Activated T-helper 1 cell treated with anti-CD3 and anti-CD28 coated beads, Interleukin-12 subunit alpha, Interleukin-12 subunit beta, Interleukin-2, Interleukin-4 antibody, amounts not matched to agents 30 ng/mL and 10 ng/mL and 1 ng/mL, durations not matched to agents 14 hours and 24 hours and 36 hours (primary cell): Measurements from ENCODE around the gene ITIH3. TPM values are rescaled to one million over a fixed set of nuclear protein-coding genes. Genes with fewer than 3 reads are reported as not detected.

Source experiments
- DNase-seq: peaks from one replicate; pipeline ENCODE4 v3.0.0; 2021; ENCODE audit warnings: low spot score
- H3K27ac Mint-ChIP-seq: one replicate; pipeline ENCODE4 v1.8.0; 2021; ENCODE audit warnings: mild to moderate bottlenecking, mixed read lengths
- H3K27me3 Mint-ChIP-seq: one replicate; pipeline ENCODE4 v1.8.0; 2022; ENCODE audit warnings: mild to moderate bottlenecking, moderate library complexity, mixed read lengths; ENCODE audit not compliant: insufficient read depth
- H3K36me3 Mint-ChIP-seq: one replicate; pipeline ENCODE4 v1.8.0; 2021; ENCODE audit warnings: low read depth, mixed read lengths
- H3K4me1 Mint-ChIP-seq: one replicate; pipeline ENCODE4 v1.8.0; 2021; ENCODE audit warnings: low read depth, mixed read lengths
- H3K4me3 Mint-ChIP-seq: one replicate; pipeline ENCODE4 v1.8.0; 2021; ENCODE audit warnings: mild to moderate bottlenecking, moderate library complexity, mixed read lengths
- H3K9me3 Mint-ChIP-seq: one replicate; pipeline ENCODE4 v1.8.0; 2021; ENCODE audit warnings: mixed read lengths
- intact Hi-C: fragments of 100-400 bp; cut with micrococcal nuclease; formaldehyde crosslinking; loops from one replicate; pipeline ENCODE4 v1.15.1; 2024
- total RNA-seq: library from RNA; stranded (reverse); gene quantifications from 2 replicates; pipeline ENCODE4 v1.2.3, GENCODE V29; 2022

The ITIH3 gene
- total RNA-seq, 1 donor from 2014 or later: not detected

- no peaks in the 10 kb centered on the region for H3K9me3 Mint-ChIP-seq
- no peak overlapping the region for H3K27ac Mint-ChIP-seq
- no peak for DNase-seq
- H3K4me1 Mint-ChIP-seq: peaks cover 50% of the 10 kb centered on the region
- no peak overlapping the region for H3K4me3 Mint-ChIP-seq
- H3K36me3 Mint-ChIP-seq: peaks cover 11% of the 10 kb centered on the region
- no peaks in the 10 kb centered on the region for H3K27me3 Mint-ChIP-seq
- intact Hi-C loops: loop anchor here (10.0 kb wide), 1 partner anchor 353 kb away; no protein-coding TSS in a partner anchor
Measured at GRCh38 chr3:52841981-52842340, 47.4 kb downstream of the ITIH3 start.

GRCh38 chr3:52842424-52842823, 47.8 kb downstream of the ITIH3 start:
- Mint-ChIP-seq H3K4me1 (peaks cover 49% of the 10 kb centered on the region), H3K27me3 (no peaks in the 10 kb centered on the region), H3K4me3 (no peak overlapping the region), H3K9me3 (no peaks in the 10 kb centered on the region), H3K27ac (no peak overlapping the region), H3K36me3 (peaks cover 9% of the 10 kb centered on the region)
- intact Hi-C loops: loop anchor here (10.0 kb wide), 1 partner anchor 352 kb away; no protein-coding TSS in a partner anchor
- no peak for DNase-seq

GRCh38 chr3:52843108-52843865, 48.7 kb downstream of the ITIH3 start:
- Mint-ChIP-seq H3K4me3 (no peak overlapping the region), H3K27me3 (no peaks in the 10 kb centered on the region), H3K4me1 (peaks cover 40% of the 10 kb centered on the region), H3K36me3 (peaks cover 4% of the 10 kb centered on the region), H3K27ac (no peak overlapping the region), H3K9me3 (no peaks in the 10 kb centered on the region)
- no peak for DNase-seq
- intact Hi-C loops: loop anchor here (10.0 kb wide), 1 partner anchor 352 kb away; no protein-coding TSS in a partner anchor

- no peak overlapping the region for H3K4me3 Mint-ChIP-seq
- no peaks in the 10 kb centered on the region for H3K27me3 Mint-ChIP-seq
- peaks cover 4% of the 10 kb centered on the region for H3K36me3 Mint-ChIP-seq
- intact Hi-C loops: loop anchor here (10.0 kb wide), 1 partner anchor 351 kb away; no protein-coding TSS in a partner anchor
- no peaks in the 10 kb centered on the region for H3K9me3 Mint-ChIP-seq
- no peak overlapping the region for H3K27ac Mint-ChIP-seq
- peaks cover 34% of the 10 kb centered on the region for H3K4me1 Mint-ChIP-seq
- DNase-seq: no peak
Measured at GRCh38 chr3:52843881-52844280, 49.3 kb downstream of the ITIH3 start.

- Mint-ChIP-seq H3K27ac (no peak overlapping the region), H3K27me3 (no peaks in the 10 kb centered on the region), H3K4me1 (peaks cover 29% of the 10 kb centered on the region), H3K9me3 (no peaks in the 10 kb centered on the region), H3K36me3 (peaks cover 4% of the 10 kb centered on the region), H3K4me3 (no peak overlapping the region)
- intact Hi-C loops: loop anchor here (10.0 kb wide), 1 partner anchor 350 kb away; no protein-coding TSS in a partner anchor
- no peak for DNase-seq
Measured at GRCh38 chr3:52844290-52844975, 49.8 kb downstream of the ITIH3 start.

- no peaks in the 10 kb centered on the region for H3K9me3 Mint-ChIP-seq
- intact Hi-C loops: loop anchor here (10.0 kb wide), 1 partner anchor 350 kb away; no protein-coding TSS in a partner anchor
- H3K27ac Mint-ChIP-seq: no peak overlapping the region
- no peaks in the 10 kb centered on the region for H3K27me3 Mint-ChIP-seq
- DNase-seq: no peak
- peaks cover 21% of the 10 kb centered on the region for H3K4me1 Mint-ChIP-seq
- no peak overlapping the region for H3K4me3 Mint-ChIP-seq
- H3K36me3 Mint-ChIP-seq: peaks cover 3% of the 10 kb centered on the region
Measured at GRCh38 chr3:52845157-52845556, 50.6 kb downstream of the ITIH3 start.

- intact Hi-C loops: loop anchor here (10.0 kb wide), 1 partner anchor 349 kb away; no protein-coding TSS in a partner anchor
- Mint-ChIP-seq H3K27me3 (no peaks in the 10 kb centered on the region), H3K9me3 (no peaks in the 10 kb centered on the region), H3K27ac (no peak overlapping the region), H3K36me3 (peaks cover 3% of the 10 kb centered on the region), H3K4me1 (peaks cover 17% of the 10 kb centered on the region), H3K4me3 (no peak overlapping the region)
- DNase-seq: no peak
Measured at GRCh38 chr3:52845691-52846431, 51.3 kb downstream of the ITIH3 start.

- H3K4me1 Mint-ChIP-seq: peaks cover 13% of the 10 kb centered on the region
- intact Hi-C loops: loop anchor here (10.0 kb wide), 1 partner anchor 348 kb away; no protein-coding TSS in a partner anchor
- no peak for DNase-seq
- H3K27me3 Mint-ChIP-seq: no peaks in the 10 kb centered on the region
- H3K4me3 Mint-ChIP-seq: no peak overlapping the region
- no peaks in the 10 kb centered on the region for H3K9me3 Mint-ChIP-seq
- peak overlapping the region; percentile 21 for H3K27ac Mint-ChIP-seq
- H3K36me3 Mint-ChIP-seq: no peaks in the 10 kb centered on the region
Measured at GRCh38 chr3:52846432-52846965, 51.9 kb downstream of the ITIH3 start.

GRCh38 chr3:52847241-52847640, 52.6 kb downstream of the ITIH3 start:
- intact Hi-C loops: loop anchor here (10.0 kb wide), 1 partner anchor 348 kb away; no protein-coding TSS in a partner anchor
- no peak overlapping the region for H3K4me3 Mint-ChIP-seq
- H3K36me3 Mint-ChIP-seq: no peaks in the 10 kb centered on the region
- no peak overlapping the region for H3K27ac Mint-ChIP-seq
- no peaks in the 10 kb centered on the region for H3K9me3 Mint-ChIP-seq
- peaks cover 7% of the 10 kb centered on the region for H3K4me1 Mint-ChIP-seq
- DNase-seq: no peak
- no peaks in the 10 kb centered on the region for H3K27me3 Mint-ChIP-seq

GRCh38 chr3:52847726-52848125, 53.1 kb downstream of the ITIH3 start:
- Mint-ChIP-seq H3K27ac (no peak overlapping the region), H3K36me3 (no peaks in the 10 kb centered on the region), H3K4me3 (no peak overlapping the region)

GRCh38 chr3:52848617-52849016, 54.0 kb downstream of the ITIH3 start:
- intact Hi-C loops: loop anchor here (10.0 kb wide), 1 partner anchor 346 kb away; no protein-coding TSS in a partner anchor
- Mint-ChIP-seq H3K36me3 (no peaks in the 10 kb centered on the region), H3K4me1 (peaks cover 7% of the 10 kb centered on the region), H3K9me3 (no peaks in the 10 kb centered on the region), H3K4me3 (no peak overlapping the region), H3K27ac (no peak overlapping the region), H3K27me3 (no peaks in the 10 kb centered on the region)
- DNase-seq: no peak

More at GRCh38 chr3:52847726-52848125, 53.1 kb downstream of the ITIH3 start:
- Mint-ChIP-seq H3K9me3 (no peaks in the 10 kb centered on the region), H3K4me1 (peaks cover 7% of the 10 kb centered on the region), H3K27me3 (no peaks in the 10 kb centered on the region)
- intact Hi-C loops: loop anchor here (10.0 kb wide), 1 partner anchor 347 kb away; no protein-coding TSS in a partner anchor
- no peak for DNase-seq

GRCh38 chr3:52849656-52850055, 55.1 kb downstream of the ITIH3 start:
- Mint-ChIP-seq H3K9me3 (no peaks in the 10 kb centered on the region), H3K27ac (no peak overlapping the region), H3K27me3 (no peaks in the 10 kb centered on the region), H3K36me3 (no peaks in the 10 kb centered on the region), H3K4me1 (peaks cover 1% of the 10 kb centered on the region), H3K4me3 (no peak overlapping the region)
- no peak for DNase-seq
- intact Hi-C loops: loop anchor here (5.0 to 10.0 kb wide), 2 partner anchors 48 to 345 kb away; partner anchors contain the start of gene STIMATE
